SK-MEL-5 (cell line): ENCODE data around the gene RHBDD3. TPM values are rescaled to one million over a fixed set of nuclear protein-coding genes. Genes with fewer than 3 reads are reported as not detected.

Experiments used
- DNase-seq: peaks from one replicate; pipeline ENCODE4 v3.0.0-alpha.2; 2016; ENCODE audit warnings: low read depth, low spot score
- in situ Hi-C: cut with HindIII; loops from 2 replicates; pipeline ENCODE4 v1.10.0; 2016; ENCODE audit warnings: low sequenced_read_pairs, high pct_unique_total_duplicates, low pct_unique_long_range_greater_than_20kb
- total RNA-seq: library from RNA; depleted of rRNA; stranded (reverse); fragments of >200 nt; shearing (Covaris generic); gene quantifications from 2 replicates; pipeline ENCODE4 v1.2.3, GENCODE V29; 2014; rRNA removed

The RHBDD3 gene
- total RNA-seq, 1 experiment from 2014 or later: 33.4 TPM

GRCh38 chr22:29215012-29215860 lies 52.5 kb downstream of the RHBDD3 start:
- in situ Hi-C loops: no loop called here
- DNase-seq: no peak

GRCh38 chr22:29214232-29214631 lies 53.5 kb downstream of the RHBDD3 start:
- no peak for DNase-seq
- in situ Hi-C loops: no loop called here

- no peak for DNase-seq
- in situ Hi-C loops: no loop called here
Observed at GRCh38 chr22:29213493-29213892, 54.3 kb downstream of the RHBDD3 start.

GRCh38 chr22:29212743-29213142 lies 55.0 kb downstream of the RHBDD3 start:
- no peak for DNase-seq
- in situ Hi-C loops: no loop called here

- no peak for DNase-seq
- in situ Hi-C loops: no loop called here
Observed at GRCh38 chr22:29211466-29211865, 56.3 kb downstream of the RHBDD3 start.

GRCh38 chr22:29211066-29211465 lies 56.7 kb downstream of the RHBDD3 start:
- in situ Hi-C loops: no loop called here
- no peak for DNase-seq

Other genes starting within 250 kb of the RHBDD3 start
- not detected in 2 replicates for gene C22orf31, start 206.2 kb downstream of the RHBDD3 start, total RNA-seq
- 23.0 and 23.5 TPM in 2 replicates for gene KREMEN1, start 194.9 kb downstream of the RHBDD3 start, total RNA-seq
- gene EMID1, start 62.1 kb downstream of the RHBDD3 start, total RNA-seq: 3.4 and 3.7 TPM in 2 replicates
- gene EWSR1, start 287 bp upstream of the RHBDD3 start, total RNA-seq: 211 and 226 TPM in 2 replicates
- 6.9 and 9.1 TPM in 2 replicates for gene GAS2L1, start 38.7 kb upstream of the RHBDD3 start, total RNA-seq
- not detected in 2 replicates for gene RASL10A, start 47.7 kb upstream of the RHBDD3 start, total RNA-seq
- gene AP1B1, start 120.6 kb upstream of the RHBDD3 start, total RNA-seq: 73.3 and 83.8 TPM in 2 replicates
- gene RFPL1, start 170.6 kb upstream of the RHBDD3 start, total RNA-seq: not detected in 2 replicates
- 0.92 and 1.2 TPM in 2 replicates for gene NEFH, start 212.2 kb upstream of the RHBDD3 start, total RNA-seq